ENCODE data around the gene ADM2.

GRCh38 chr22:50525104-50525857, 43.9 kb downstream of the ADM2 start, which contains the start of gene SCO2:
- no peak for TF ChIP-seq CTCF (IDR thresholded peaks at IDR 0.05; ENCODE audit: low read depth, low read length)
- no peak for TF ChIP-seq EZH2phosphoT487 (IDR thresholded peaks at IDR 0.05; ENCODE audit: low read depth)

Measured in OCI-LY3 (cell line).